T47D (cell line): Measurements from ENCODE around the gene APRT.

Experiments
- DNase-seq, 2 experiments: peaks; one replicate each; pipeline versions ENCODE4 v3.0.0 to v3.0.0-alpha.2; 2011 to 2012; ENCODE audit warnings: low read depth in 1 of 2, low spot score in 1 of 2
- JUND ChIP-seq: IDR thresholded peaks from 2 replicates; pipeline ENCODE4 v1.6.1; 2012; ENCODE audit warnings: low read depth
- in situ Hi-C: cut with HindIII; loops from 2 replicates; pipeline ENCODE4 v1.10.0; 2016; ENCODE audit warnings: low sequenced_read_pairs, low pct_unique_long_range_greater_than_20kb

The APRT gene

DNA sequence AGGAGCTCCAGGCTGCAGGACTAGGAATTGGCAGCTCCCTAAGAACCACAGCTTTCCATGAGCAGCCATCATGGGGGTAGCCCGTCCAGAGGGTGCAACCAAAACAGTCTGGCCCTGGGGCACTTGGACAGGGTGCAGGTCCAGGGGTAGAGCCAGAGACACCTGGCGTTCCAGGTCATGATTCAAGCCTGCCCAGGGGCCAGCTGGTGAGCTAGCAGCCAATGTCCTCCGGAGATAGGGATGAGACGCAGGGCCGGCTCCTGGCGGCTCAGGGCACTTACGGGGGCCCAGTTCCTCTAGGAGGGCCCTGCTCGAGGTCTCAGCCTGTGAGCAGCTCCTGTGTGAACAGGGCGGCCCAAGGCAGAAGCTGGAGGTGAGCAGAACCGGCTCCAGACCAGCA lies 48.8 kb downstream of the APRT start:
- in situ Hi-C loops, result no loop called here
- DNase-seq, result peak in 1 of 2 experiments; percentile 50
- no peak for TF ChIP-seq JUND

DNA sequence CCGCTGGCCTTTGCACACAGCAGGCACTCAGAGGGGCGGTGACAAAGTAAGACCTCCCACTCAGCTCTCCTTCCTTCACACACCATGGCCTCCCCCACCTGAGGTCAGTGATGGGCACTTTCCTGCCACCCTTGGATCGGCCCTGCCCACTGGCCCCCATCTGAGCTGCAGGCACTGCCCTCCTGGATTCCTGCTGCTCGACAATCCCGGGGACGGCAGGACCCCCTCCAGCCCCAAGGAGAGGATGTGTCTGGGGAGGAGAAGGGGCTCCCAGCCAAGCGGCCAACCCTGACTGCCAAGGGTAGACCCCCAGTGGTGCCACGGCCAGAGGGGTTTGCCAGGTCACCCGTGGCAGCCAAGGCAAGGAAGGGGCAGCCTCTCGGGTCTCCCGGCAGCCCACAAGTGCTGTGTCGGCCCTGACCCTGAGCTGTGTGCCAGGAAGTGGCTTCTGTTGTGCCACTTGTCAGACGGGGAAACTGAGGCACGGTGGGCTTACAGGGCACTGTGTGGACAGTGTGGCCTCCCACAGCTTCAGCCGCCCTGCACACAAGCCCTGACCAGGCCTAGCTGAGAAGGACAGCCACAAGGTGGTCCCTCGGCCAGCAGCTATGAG lies 49.4 kb downstream of the APRT start:
- no peak for DNase-seq
- in situ Hi-C loops, result no loop called here
- TF ChIP-seq JUND, result no peak

DNA sequence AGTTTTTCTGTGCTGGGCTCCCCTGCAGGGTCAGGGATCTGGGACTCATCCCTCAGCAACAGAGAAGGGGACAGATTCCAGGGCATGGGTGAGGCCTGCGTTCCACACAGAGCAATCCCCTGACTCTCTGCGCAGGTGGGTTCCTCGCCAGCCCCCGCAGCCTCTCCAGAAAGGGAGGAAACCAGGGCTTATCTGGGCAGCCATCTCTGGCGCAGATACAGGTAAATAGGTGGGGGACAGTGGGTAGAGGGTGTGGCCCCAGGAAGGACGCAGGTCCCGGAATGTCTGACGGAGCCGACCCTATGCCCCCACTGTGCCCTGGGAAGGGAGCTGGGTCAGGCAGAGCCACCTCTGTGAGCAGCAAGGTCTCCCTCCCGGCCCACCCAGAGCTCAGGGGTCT lies 49.9 kb downstream of the APRT start:
- TF ChIP-seq JUND, result no peak
- in situ Hi-C loops, result no loop called here
- DNase-seq, result peak in 1 of 2 experiments; percentile 46

DNA sequence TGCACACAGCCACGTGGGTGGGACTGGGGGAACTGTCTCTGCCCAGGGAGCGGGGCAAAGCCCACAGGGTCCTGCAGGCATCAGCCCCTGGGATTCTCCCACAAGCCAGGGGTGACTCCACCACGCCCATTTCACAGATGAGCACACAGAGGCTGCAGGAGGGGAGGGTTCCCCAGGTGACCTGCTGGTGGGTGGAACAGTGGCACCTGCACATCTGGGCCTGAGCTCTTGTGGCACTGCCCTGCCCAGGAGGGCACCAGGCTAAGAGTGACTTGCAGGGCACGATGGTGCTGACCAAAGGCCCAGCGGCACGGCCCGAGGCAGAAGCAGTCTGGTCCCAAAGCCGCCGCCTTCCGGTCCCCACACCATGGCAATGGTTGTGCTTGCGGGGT lies 50.6 kb downstream of the APRT start:
- TF ChIP-seq JUND, result no peak
- in situ Hi-C loops, result no loop called here
- DNase-seq, result no peak

DNA sequence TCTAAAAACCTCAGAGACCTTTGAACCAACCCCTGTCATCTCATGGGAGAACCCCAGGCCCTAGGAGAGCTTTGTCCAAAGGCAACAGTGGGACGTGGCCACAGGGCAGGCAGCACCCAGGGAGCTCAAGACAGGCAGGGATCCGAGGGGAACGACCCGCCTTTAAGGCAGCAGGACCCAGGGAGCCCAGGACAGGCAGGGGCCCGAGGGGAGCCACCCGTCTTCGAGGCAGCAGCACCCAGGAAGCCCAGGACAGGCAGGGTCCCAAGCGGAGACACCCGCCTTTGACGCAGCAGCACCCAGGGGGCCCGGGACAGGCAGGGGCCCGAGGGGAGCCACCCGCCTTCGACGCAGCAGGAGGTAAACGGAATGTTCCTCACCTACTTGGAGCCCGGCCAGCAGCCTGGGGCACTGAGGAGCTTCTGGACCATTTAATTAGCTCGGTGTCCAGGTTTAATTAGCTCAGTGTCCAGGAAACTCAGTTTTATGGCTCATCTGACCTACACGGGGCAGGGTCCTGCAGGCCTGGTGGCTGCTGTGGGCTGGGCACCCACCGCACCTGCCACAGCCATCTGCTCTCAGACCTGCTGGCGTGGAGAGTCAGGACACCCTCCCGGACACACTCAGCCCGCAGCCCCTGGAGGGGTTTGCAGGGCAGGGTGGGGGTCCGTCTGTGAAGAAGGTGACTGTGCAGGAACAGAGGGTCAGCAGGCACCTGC lies 51.1 kb downstream of the APRT start:
- peak in 1 of 2 experiments; percentile 84 for DNase-seq
- TF ChIP-seq JUND, result no peak
- in situ Hi-C loops, result no loop called here

DNA sequence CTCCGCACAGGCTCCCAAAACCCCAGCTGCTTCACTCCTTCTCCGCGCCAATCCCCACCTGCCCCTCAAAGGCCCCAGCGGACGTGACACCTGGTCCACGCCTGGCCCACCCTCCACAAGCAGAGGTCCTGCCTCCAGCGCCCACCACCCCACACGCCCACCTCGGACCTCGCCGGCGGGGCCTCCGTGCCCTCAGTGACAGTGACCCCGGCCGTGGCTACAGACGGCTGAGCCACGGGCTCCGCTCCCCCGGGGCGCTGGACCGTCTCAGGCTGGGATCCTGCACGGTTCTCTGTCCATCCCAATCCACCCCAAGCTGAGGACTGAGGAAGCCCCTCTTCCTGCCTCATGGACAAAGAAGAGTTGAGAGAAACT lies 51.8 kb downstream of the APRT start:
- no peak for TF ChIP-seq JUND
- in situ Hi-C loops, result no loop called here
- DNase-seq, result no peak
